ENCODE measurements around the gene SLX9. TPM values are rescaled to one million over a fixed set of nuclear protein-coding genes. Genes with fewer than 3 reads are reported as not detected.

Gene SLX9
- total RNA-seq, 1 donor from 2014 or later: 0.75 TPM

GRCh38 chr21:45019076-45019886 is 79.5 kb downstream of the SLX9 start:
- intact Hi-C loops (cut with DNase I): loop anchor here (2.0 to 5.0 kb wide), 3 partner anchors 32 to 57 kb away; no protein-coding TSS in a partner anchor
- peaks cover 0 to 9% of the 10 kb centered on the region in 2 donors for H3K9me3 ChIP-seq
- peak overlapping the region; percentile 93 to 95 for H3K27ac ChIP-seq
- no peaks in the 10 kb centered on the region for H3K27me3 ChIP-seq
- no peak for TF ChIP-seq CTCF (IDR thresholded peaks at IDR 0.05)
- no peaks in the 10 kb centered on the region for H3K36me3 ChIP-seq
- peaks cover 8 to 31% of the 10 kb centered on the region in 2 donors for H3K4me1 ChIP-seq
- peak; percentile 22 to 90 for DNase-seq (ENCODE audit: low spot score in 2 of 2)
- H3K4me3 ChIP-seq: peak overlapping the region; percentile 44 to 63

DNA sequence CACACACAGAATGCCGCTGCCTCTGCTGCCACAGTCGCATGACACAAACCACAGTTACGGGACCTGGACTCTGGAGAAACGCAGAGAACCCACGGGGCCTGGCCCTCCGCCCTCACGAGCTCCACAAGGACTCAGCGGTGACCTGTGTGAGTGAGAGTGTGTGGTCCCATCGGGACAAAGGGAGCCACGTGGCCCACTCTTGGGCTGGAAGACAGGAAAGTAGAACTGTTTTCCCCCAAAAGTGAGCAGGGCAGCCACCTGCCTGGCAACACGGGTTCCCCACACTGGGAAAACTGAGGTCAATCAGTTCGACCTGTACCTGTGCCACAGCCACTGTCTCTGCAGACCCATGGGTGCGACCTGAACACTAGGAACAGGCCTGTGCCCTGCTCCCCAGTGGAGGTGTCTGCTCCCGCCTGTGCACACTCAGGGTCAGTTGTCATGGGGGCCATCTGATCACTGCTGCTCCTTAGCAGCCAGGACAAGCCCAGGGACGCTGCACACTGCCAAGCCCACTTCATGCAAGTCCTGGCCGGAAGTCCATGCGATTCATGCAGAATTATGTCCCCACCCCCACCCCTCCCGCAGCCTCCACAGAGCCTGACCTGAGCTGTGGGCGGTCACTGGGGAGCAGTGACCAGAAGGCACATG is 80.2 kb downstream of the SLX9 start:
- H3K27me3 ChIP-seq: no peaks in the 10 kb centered on the region
- peaks cover 8 to 29% of the 10 kb centered on the region in 2 donors for H3K4me1 ChIP-seq
- TF ChIP-seq CTCF (IDR thresholded peaks at IDR 0.05): no peak
- H3K27ac ChIP-seq: peak overlapping the region; percentile 93 to 95
- H3K4me3 ChIP-seq: no peak overlapping the region
- H3K36me3 ChIP-seq: no peaks in the 10 kb centered on the region
- intact Hi-C loops (cut with DNase I): loop anchor here (2.0 to 5.0 kb wide), 3 partner anchors 31 to 58 kb away; no protein-coding TSS in a partner anchor
- H3K9me3 ChIP-seq: peaks cover 0 to 9% of the 10 kb centered on the region in 2 donors
- peak; percentile 7 to 65 for DNase-seq (ENCODE audit: low spot score in 2 of 2)

GRCh38 chr21:45020629-45021427 is 81.0 kb downstream of the SLX9 start:
- peak; percentile 8 to 64 for DNase-seq (ENCODE audit: low spot score in 2 of 2)
- intact Hi-C loops (cut with DNase I): no loop called here

DNA sequence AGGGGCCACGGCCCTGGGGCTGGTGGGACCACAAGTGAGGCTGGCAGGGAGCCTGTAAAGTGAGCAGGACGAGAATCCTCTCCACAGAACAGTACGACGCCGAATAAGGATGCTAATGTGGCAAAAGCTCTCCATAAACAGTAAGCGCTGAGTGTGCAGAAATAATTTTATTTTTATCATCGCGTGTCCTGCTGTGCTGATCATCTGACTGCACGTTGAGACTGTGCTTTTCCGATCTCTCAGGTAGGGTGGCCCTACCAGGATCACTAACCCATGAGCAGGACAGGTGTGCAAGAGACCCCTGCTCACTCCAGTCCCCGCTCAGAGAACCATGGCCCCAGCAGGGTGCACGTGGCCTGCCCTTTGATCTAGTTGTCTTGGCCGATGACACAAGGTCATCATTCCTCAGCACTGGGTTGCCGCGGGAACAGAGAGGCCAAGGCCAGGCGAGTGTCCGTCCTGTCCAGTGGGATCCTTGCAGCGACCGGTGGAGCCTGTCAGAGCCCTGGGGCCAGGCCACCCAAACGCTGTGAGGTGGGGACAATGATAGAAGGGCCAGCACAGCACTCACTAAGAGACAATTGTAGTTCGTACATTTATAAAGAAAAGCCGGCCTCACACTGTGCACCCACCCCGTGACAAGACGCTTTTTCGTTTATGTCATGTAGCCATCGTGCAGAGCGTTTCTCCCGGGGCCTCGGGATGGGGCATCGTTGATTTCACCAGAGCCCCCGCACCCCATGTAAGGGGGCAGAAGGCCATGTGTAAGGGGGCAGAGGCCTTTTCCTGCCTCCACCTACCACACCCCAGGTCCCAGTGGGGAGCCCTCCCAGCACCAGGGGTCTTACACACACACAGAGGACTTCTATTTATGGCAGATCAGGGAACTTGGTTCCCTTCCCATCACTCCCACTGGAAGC is 81.9 kb downstream of the SLX9 start:
- Histone ChIP-seq H3K27ac (peak overlapping the region; percentile 93 to 95), H3K36me3 (no peaks in the 10 kb centered on the region)

More at GRCh38 chr21:45020629-45021427, 81.0 kb downstream of the SLX9 start:
- TF ChIP-seq CTCF (IDR thresholded peaks at IDR 0.05): no peak
- peaks cover 8 to 29% of the 10 kb centered on the region in 2 donors for H3K4me1 ChIP-seq
- peak overlapping the region; percentile 93 to 95 for H3K27ac ChIP-seq
- H3K9me3 ChIP-seq: peaks cover 0 to 9% of the 10 kb centered on the region in 2 donors
- H3K36me3 ChIP-seq: no peaks in the 10 kb centered on the region
- H3K27me3 ChIP-seq: no peaks in the 10 kb centered on the region
- no peak overlapping the region for H3K4me3 ChIP-seq

More for the DNA sequence above, 81.9 kb downstream of the SLX9 start:
- intact Hi-C loops (cut with DNase I): no loop called here
- no peak for TF ChIP-seq CTCF (IDR thresholded peaks at IDR 0.05)
- Histone ChIP-seq H3K9me3 (peaks cover 0 to 9% of the 10 kb centered on the region in 2 donors), H3K4me1 (peaks cover 8 to 31% of the 10 kb centered on the region in 2 donors), H3K4me3 (no peak overlapping the region), H3K27me3 (no peaks in the 10 kb centered on the region)
- peak; percentile 7 to 62 for DNase-seq (ENCODE audit: low spot score in 2 of 2)
